Measurements from ENCODE around the gene RNASE11. TPM values are rescaled to one million over a fixed set of nuclear protein-coding genes. Genes with fewer than 3 reads are reported as not detected.
A peak's percentile ranks its signal among the peaks of the same experiment; 100 is the strongest.

Gene RNASE11
- total RNA-seq, 1 donor from 2014 or later, result not detected

DNA sequence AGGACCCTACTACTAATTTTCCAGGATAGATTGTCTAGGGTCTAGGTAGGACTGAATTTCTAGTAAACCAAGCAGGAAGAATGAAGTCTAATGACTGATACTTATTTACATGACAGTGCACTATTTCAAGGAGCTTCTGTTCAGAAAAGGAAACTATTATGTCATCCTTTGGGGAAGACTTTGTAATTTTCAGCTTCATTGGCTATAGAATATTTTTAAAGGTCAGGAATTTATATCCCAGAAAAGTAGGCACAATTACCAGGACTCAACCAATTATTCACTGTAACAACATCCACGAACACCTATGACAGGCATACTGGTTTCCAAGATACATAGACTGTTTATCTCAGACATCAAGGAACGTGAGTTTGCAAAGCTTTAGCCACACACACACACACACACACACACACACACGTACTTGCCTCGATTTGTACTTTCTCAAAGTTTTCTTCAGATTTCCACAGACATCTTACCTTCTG, 30.5 kb upstream of the RNASE11 start:
- H3K9me3 Mint-ChIP-seq (ENCODE audit: low read depth), result no peaks in the 10 kb centered on the region
- no peak overlapping the region for H3K4me3 Mint-ChIP-seq (ENCODE audit: unreplicated experiment)
- H3K36me3 Mint-ChIP-seq (ENCODE audit: low read depth), result no peaks in the 10 kb centered on the region
- H3K27ac Mint-ChIP-seq (ENCODE audit: unreplicated experiment), result no peak overlapping the region
- H3K27me3 Mint-ChIP-seq (ENCODE audit: low read depth), result peaks cover 8% of the 10 kb centered on the region
- TF ChIP-seq, protein P1, sequence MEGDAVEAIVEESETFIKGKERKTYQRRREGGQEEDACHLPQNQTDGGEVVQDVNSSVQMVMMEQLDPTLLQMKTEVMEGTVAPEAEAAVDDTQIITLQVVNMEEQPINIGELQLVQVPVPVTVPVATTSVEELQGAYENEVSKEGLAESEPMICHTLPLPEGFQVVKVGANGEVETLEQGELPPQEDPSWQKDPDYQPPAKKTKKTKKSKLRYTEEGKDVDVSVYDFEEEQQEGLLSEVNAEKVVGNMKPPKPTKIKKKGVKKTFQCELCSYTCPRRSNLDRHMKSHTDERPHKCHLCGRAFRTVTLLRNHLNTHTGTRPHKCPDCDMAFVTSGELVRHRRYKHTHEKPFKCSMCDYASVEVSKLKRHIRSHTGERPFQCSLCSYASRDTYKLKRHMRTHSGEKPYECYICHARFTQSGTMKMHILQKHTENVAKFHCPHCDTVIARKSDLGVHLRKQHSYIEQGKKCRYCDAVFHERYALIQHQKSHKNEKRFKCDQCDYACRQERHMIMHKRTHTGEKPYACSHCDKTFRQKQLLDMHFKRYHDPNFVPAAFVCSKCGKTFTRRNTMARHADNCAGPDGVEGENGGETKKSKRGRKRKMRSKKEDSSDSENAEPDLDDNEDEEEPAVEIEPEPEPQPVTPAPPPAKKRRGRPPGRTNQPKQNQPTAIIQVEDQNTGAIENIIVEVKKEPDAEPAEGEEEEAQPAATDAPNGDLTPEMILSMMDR (IDR thresholded peaks at IDR 0.05), result no peak
- H3K4me1 Mint-ChIP-seq (ENCODE audit: low read depth), result no peaks in the 10 kb centered on the region
- DNase-seq (ENCODE audit: low spot score), result no peak

DNA sequence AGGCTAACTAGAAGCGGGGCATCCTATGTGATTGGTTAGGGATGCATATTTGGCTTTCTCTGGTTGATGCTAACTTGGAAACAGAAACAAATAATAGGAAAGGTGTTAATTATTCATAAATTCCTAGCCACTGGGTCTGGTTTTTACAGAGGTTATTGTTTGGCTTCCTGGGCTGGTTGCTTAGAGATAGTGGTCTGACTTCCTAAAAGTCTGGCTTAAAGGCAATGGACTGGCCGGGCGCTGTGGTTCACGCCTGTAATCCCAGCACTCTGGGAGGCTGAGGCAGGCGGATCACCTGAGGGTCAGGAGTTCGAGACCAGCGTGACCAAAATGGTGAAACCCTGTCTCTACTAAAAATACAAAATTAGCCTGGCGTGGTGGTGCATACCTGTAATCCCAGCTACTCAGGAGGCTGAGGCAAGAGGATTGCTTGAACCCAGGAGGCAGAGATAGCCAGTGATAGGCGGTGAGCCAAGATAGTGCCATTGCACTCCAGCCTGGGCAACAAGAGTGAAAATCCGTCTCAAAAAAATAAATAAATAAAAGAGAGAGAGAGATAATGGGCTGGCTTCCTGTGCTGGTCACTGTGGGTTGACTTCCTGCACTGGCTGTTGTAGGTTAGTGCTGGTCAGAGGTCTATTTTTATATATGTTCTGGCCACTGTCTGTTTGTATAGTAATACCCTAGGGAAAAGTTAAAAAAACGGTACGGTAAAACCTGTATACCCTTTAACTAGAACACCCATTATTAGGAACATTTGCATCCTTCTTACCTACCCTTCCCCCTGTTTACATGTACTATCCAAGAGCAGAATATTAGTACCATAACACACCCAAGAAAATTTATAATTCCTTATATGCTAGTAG, 29.6 kb upstream of the RNASE11 start:
- Mint-ChIP-seq H3K36me3 (ENCODE audit: low read depth) (no peaks in the 10 kb centered on the region), H3K9me3 (ENCODE audit: low read depth) (no peaks in the 10 kb centered on the region), H3K4me1 (ENCODE audit: low read depth) (no peaks in the 10 kb centered on the region), H3K27ac (ENCODE audit: unreplicated experiment) (peak overlapping the region; percentile 42), H3K27me3 (ENCODE audit: low read depth) (peaks cover 6% of the 10 kb centered on the region), H3K4me3 (ENCODE audit: unreplicated experiment) (no peak overlapping the region)
- TF ChIP-seq, protein P1 (IDR thresholded peaks at IDR 0.05), result no peak
- no peak for DNase-seq (ENCODE audit: low spot score)

DNA sequence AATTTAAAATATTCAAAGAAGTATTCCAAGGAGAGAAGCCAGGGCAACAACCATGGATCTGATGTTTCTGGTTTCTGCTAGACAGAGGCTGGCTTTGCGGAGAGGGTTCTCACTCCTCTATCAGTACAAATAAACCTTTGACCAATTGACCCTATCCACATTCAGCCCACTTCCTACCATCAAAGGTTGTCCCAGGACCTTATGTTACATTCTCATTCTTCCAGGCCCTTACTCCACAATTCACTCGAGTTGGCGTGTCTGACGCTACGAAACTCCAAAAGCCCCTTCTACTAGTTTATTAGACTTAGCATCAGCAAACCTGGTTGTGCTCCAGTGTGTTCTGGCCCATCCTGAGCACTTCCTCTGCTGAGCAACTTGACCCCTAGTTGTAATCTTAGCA, 28.2 kb upstream of the RNASE11 start:
- no peaks in the 10 kb centered on the region for H3K36me3 Mint-ChIP-seq (ENCODE audit: low read depth)
- H3K4me1 Mint-ChIP-seq (ENCODE audit: low read depth), result no peaks in the 10 kb centered on the region
- no peak for DNase-seq (ENCODE audit: low spot score)
- peaks cover 6% of the 10 kb centered on the region for H3K27me3 Mint-ChIP-seq (ENCODE audit: low read depth)
- TF ChIP-seq, protein P1 (IDR thresholded peaks at IDR 0.05), result no peak
- H3K27ac Mint-ChIP-seq (ENCODE audit: unreplicated experiment), result no peak overlapping the region
- H3K4me3 Mint-ChIP-seq (ENCODE audit: unreplicated experiment), result no peak overlapping the region
- no peaks in the 10 kb centered on the region for H3K9me3 Mint-ChIP-seq (ENCODE audit: low read depth)

DNA sequence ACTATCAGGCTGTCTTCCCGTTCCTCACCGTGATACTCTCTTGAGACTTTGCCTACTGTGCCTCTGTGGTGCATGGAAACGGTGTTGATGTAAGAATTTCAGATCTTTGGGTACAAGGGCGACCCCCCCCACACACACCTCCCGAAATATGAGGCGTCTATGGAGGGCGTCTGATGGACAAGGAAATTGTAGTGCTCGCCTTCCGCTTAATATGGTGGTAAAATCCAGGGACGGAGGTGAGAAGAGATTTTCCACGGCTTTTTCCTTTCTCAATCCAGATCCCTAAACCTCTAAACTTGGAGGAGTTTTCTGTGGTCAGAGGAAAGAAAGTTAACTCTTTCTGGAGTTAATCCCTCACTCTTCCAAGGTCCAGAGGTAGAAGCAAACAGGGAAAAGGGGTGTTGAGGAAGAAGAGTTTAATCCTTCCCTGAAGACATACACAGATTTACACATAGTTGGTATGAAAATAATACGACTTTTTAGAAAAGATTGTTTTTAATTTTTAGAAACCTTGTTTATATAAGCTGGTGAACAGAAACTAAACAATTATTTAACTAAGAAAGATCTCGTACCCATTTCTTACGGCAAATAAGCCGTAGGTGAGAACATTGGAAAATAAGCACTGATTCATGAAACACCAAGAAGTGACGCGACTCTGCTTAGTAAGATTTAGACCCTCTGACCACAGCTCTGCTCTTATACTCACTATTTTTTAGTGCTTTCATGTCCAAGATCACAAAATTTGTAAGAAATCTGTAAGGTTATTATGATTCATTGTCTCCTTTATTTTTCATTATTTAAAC, 26.4 kb upstream of the RNASE11 start:
- no peak for DNase-seq (ENCODE audit: low spot score)
- no peak overlapping the region for H3K4me3 Mint-ChIP-seq (ENCODE audit: unreplicated experiment)
- TF ChIP-seq, protein P1 (IDR thresholded peaks at IDR 0.05), result no peak
- H3K27me3 Mint-ChIP-seq (ENCODE audit: low read depth), result peaks cover 6% of the 10 kb centered on the region
- H3K36me3 Mint-ChIP-seq (ENCODE audit: low read depth), result no peaks in the 10 kb centered on the region
- no peaks in the 10 kb centered on the region for H3K9me3 Mint-ChIP-seq (ENCODE audit: low read depth)
- H3K27ac Mint-ChIP-seq (ENCODE audit: unreplicated experiment), result peak overlapping the region; percentile 58
- H3K4me1 Mint-ChIP-seq (ENCODE audit: low read depth), result no peaks in the 10 kb centered on the region
